Endodermal cell (in vitro differentiated cells): ENCODE measurements around the gene UBE2D2. TPM values are rescaled to one million over a fixed set of nuclear protein-coding genes. Genes with fewer than 3 reads are reported as not detected.

Experiments
- DNase-seq: peaks from one replicate; pipeline ENCODE4 v3.0.0-alpha.2; 2017
- H3K27ac ChIP-seq: 2 replicates; pipeline ENCODE4 v1.5.1; 2013; ENCODE audit warnings: mild to moderate bottlenecking, low read depth, low read length, moderate library complexity
- H3K27me3 ChIP-seq: 2 replicates; pipeline ENCODE4 v1.6.1; 2013; ENCODE audit warnings: mild to moderate bottlenecking, low read length, moderate library complexity; ENCODE audit not compliant: insufficient read depth, control insufficient read depth, poor library complexity, severe bottlenecking
- H3K36me3 ChIP-seq: 2 replicates; pipeline ENCODE4 v1.7.0; 2013; ENCODE audit warnings: mild to moderate bottlenecking, low read length, moderate library complexity; ENCODE audit not compliant: control insufficient read depth, insufficient read depth
- H3K4me1 ChIP-seq: one replicate; pipeline ENCODE4 v1.7.0; 2013; ENCODE audit warnings: low read length; ENCODE audit not compliant: control insufficient read depth, insufficient read depth
- H3K4me3 ChIP-seq: 2 replicates; pipeline ENCODE4 v1.5.1; 2013; ENCODE audit warnings: mild to moderate bottlenecking, low read length, moderate library complexity
- H3K9ac ChIP-seq: 2 replicates; pipeline ENCODE4 v1.6.1; 2013; ENCODE audit warnings: mild to moderate bottlenecking, low read length, moderate library complexity; ENCODE audit not compliant: poor library complexity, severe bottlenecking; ENCODE audit errors: extremely low read depth
- H3K9me3 ChIP-seq: 2 replicates; pipeline ENCODE4 v1.6.1; 2013; ENCODE audit warnings: mild to moderate bottlenecking, low read length, moderate library complexity; ENCODE audit not compliant: control insufficient read depth
- H3K27ac Mint-ChIP-seq: 2 replicates; pipeline ENCODE4 v1.8.0; 2020; ENCODE audit warnings: mixed read lengths
- H3K27me3 Mint-ChIP-seq: 2 replicates; pipeline ENCODE4 v1.8.0; 2021; ENCODE audit warnings: mild to moderate bottlenecking, mixed read lengths; ENCODE audit not compliant: insufficient read depth
- H3K36me3 Mint-ChIP-seq: 2 replicates; pipeline ENCODE4 v1.8.0; 2020; ENCODE audit warnings: low read depth, mixed read lengths
- H3K4me1 Mint-ChIP-seq: 2 replicates; pipeline ENCODE4 v1.8.0; 2020; ENCODE audit warnings: mixed read lengths
- H3K4me3 Mint-ChIP-seq: 2 replicates; pipeline ENCODE4 v1.8.0; 2020; ENCODE audit warnings: mild to moderate bottlenecking, moderate library complexity, mixed read lengths
- H3K9me3 Mint-ChIP-seq: 2 replicates; pipeline ENCODE4 v1.8.0; 2020; ENCODE audit warnings: mild to moderate bottlenecking, mixed read lengths
- CTCF ChIP-seq: fragments of 200-600 bp; sonication (generic); conservative IDR thresholded peaks from 2 replicates; pipeline ENCODE4 v1.5.0; 2021; ENCODE audit warnings: antibody characterized with exemption, mild to moderate bottlenecking
- WGBS, 2 experiments: methylation state at CpG; one replicate each; pipeline versions ENCODE4 v1.1.5 to v1.1.7; 2013; ENCODE audit warnings: missing lambda C conversion rate in 2 of 2, mixed read lengths in 1 of 2; ENCODE audit not compliant: insufficient coverage in 1 of 2, insufficient read length in 1 of 2; 5-methylcytosine and 5-hydroxymethylcytosine counted together
- total RNA-seq, 2 donors: library from RNA; stranded (reverse); fragmentation: NEBNext Ultra II Directional in 1 of 2; extraction: Animal tissue kit (Norgen Biotek cat#: 25700) in 1 of 2; gene quantifications; 2 replicates in 1 of 2; 3 replicates in 1 of 2; pipeline ENCODE4 v1.2.1, GENCODE V29; 2021

UBE2D2 gene
- total RNA-seq, 2 donors from 2014 or later: 172 to 202 TPM

- H3K9ac ChIP-seq: no peak overlapping the region
- Mint-ChIP-seq H3K4me1 (peaks cover 15% of the 10 kb centered on the region), H3K9me3 (no peaks in the 10 kb centered on the region), H3K36me3 (peaks cover 46% of the 10 kb centered on the region), H3K27me3 (no peaks in the 10 kb centered on the region), H3K27ac (peak overlapping the region; percentile 35), H3K4me3 (no peak overlapping the region)
- 95 to 100% methylated on average over 2 to 5 of the region's 5 CpGs for WGBS, 2 experiments
- no peaks in the 10 kb centered on the region for H3K9me3 ChIP-seq
- H3K4me3 ChIP-seq: no peak overlapping the region
- H3K27ac ChIP-seq: no peak overlapping the region
- no peak for DNase-seq
- H3K4me1 ChIP-seq: peaks cover 4% of the 10 kb centered on the region
- no peaks in the 10 kb centered on the region for H3K27me3 ChIP-seq
- TF ChIP-seq CTCF: no peak
- peaks cover 53% of the 10 kb centered on the region for H3K36me3 ChIP-seq
Measured at GRCh38 chr5:139566611-139567010, 5.5 kb downstream of the UBE2D2 start.

- H3K36me3 ChIP-seq: peaks cover 42% of the 10 kb centered on the region
- H3K27ac ChIP-seq: no peak overlapping the region
- no peak overlapping the region for H3K9ac ChIP-seq
- peaks cover 4% of the 10 kb centered on the region for H3K4me1 ChIP-seq
- H3K9me3 Mint-ChIP-seq: no peaks in the 10 kb centered on the region
- peaks cover 37% of the 10 kb centered on the region for H3K36me3 Mint-ChIP-seq
- H3K4me3 Mint-ChIP-seq: no peak overlapping the region
- H3K4me3 ChIP-seq: no peak overlapping the region
- WGBS, 2 experiments: 92 to 93% methylated on average over 2 of the region's 2 CpGs
- no peaks in the 10 kb centered on the region for H3K9me3 ChIP-seq
- no peaks in the 10 kb centered on the region for H3K27me3 ChIP-seq
- H3K4me1 Mint-ChIP-seq: peaks cover 11% of the 10 kb centered on the region
- no peak for TF ChIP-seq CTCF
- H3K27ac Mint-ChIP-seq: no peak overlapping the region
- no peak for DNase-seq
- H3K27me3 Mint-ChIP-seq: no peaks in the 10 kb centered on the region
Measured at GRCh38 chr5:139569270-139569955, 8.3 kb downstream of the UBE2D2 start.

- no peaks in the 10 kb centered on the region for H3K9me3 Mint-ChIP-seq
- H3K27me3 ChIP-seq: no peaks in the 10 kb centered on the region
- DNase-seq: no peak
- H3K36me3 ChIP-seq: peaks cover 46% of the 10 kb centered on the region
- H3K4me3 ChIP-seq: no peak overlapping the region
- no peaks in the 10 kb centered on the region for H3K9me3 ChIP-seq
- H3K9ac ChIP-seq: no peak overlapping the region
- WGBS, 2 experiments: 96 to 100% methylated on average over 3 of the region's 3 CpGs
- H3K4me1 ChIP-seq: no peaks in the 10 kb centered on the region
- peaks cover 27% of the 10 kb centered on the region for H3K36me3 Mint-ChIP-seq
- no peak for TF ChIP-seq CTCF
- peaks cover 3% of the 10 kb centered on the region for H3K4me1 Mint-ChIP-seq
- H3K27ac Mint-ChIP-seq: peak overlapping the region; percentile 3
- H3K27me3 Mint-ChIP-seq: no peaks in the 10 kb centered on the region
- no peak overlapping the region for H3K27ac ChIP-seq
- no peak overlapping the region for H3K4me3 Mint-ChIP-seq
Measured at GRCh38 chr5:139571543-139571942, 10.4 kb downstream of the UBE2D2 start.
